GM21360 (cell line): ENCODE results near the gene RPL14.
"Not testable (repeated sequence)": the region's sequence is repeated elsewhere in the genome, so short reads cannot be mapped to it uniquely, and the experiment has no call there.

ENCODE experiments used
- ATAC-seq: cut with Tn5 transposase; IDR thresholded peaks from one replicate; pipeline ENCODE4 v1.9.1; 2021; ENCODE audit warnings: mild to moderate bottlenecking, moderate library complexity; ENCODE audit not compliant: unreplicated experiment

The RPL14 gene

DNA sequence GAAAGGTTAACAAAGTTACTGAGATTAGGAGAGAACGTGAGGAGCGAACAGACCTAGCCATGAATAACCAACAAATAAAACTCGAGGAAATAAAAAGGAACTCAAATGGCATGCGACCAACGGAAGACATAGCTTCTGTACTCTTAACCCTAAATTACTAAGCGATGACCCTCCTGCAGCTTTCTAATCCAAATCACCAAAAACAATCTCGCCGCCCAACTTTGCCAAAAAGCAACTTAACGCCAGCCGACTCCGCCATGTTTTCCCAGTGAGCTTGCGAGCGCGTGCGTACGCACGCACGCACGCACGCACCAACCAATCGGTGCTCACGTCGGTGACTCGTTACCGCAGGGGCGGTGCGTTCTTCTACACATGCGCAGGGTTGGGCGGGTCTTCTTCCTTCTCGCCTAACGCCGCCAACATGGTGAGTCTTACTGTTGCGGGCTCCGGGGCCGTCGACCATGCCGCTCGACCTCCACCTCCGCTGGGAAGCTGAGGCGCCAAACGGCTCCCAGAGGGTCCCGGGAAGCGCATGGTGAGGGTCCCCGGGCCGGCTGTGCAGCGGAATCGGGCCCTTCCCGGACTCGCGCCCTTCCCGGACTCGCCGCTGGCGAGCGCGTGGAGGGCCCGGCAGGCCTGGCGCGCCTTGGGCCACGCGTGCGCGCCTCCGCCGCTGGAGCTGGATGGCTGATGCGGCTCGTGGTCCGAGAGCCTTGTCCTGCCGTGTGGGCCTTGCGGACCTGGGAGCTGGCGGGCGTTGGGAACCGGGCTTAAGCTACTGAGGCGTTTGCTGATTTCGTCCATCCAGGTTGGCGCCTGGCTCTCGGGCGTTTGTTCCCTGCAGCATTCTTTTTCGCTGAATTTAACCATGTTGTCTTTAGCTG, at the start of gene RPL14:
RPL14 (plus strand) TSS at position 400 of the 884 bp plus-strand sequence; CDS start at position 533, 133 bp downstream.
- peak; percentile 63 for ATAC-seq

DNA sequence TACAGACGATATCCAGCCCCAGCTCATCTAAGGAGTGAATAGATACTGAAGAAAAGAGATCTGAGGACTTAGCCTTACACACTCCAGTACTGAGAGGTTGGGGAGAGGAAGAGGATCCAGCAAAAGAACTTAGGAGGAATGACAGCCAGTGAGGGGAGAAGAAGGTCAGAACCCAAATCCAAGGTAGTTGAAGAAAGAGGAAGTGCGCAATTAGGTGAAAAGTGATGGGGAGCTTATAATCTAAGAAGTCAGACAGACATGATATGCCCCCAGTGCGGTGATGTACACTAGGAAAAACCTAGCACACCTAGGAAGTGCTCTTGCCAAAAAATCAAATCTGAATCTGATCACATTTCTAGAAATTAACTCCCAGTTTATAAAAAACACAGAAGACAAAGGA, 49.5 kb upstream of the RPL14 start:
- no peak for ATAC-seq

DNA sequence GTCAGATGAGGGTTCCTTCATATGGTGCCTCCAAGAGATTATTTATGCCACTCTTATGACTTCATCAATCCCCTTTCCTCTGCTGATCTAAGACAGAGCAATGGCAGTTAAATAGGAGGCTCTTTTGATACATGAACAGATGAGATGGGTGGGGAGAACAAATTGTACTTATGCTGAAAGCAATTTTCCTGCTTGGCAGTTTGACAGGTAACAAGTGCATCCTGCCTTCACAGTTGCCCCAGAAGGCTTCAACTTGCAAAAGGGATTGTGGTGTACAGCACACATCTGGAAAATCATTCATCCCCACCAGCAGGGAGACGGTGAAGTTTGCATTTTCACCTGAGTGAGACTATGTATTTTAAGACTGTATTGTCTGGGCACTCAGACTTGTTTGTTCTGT, 42.9 kb upstream of the RPL14 start:
- ATAC-seq: no peak

DNA sequence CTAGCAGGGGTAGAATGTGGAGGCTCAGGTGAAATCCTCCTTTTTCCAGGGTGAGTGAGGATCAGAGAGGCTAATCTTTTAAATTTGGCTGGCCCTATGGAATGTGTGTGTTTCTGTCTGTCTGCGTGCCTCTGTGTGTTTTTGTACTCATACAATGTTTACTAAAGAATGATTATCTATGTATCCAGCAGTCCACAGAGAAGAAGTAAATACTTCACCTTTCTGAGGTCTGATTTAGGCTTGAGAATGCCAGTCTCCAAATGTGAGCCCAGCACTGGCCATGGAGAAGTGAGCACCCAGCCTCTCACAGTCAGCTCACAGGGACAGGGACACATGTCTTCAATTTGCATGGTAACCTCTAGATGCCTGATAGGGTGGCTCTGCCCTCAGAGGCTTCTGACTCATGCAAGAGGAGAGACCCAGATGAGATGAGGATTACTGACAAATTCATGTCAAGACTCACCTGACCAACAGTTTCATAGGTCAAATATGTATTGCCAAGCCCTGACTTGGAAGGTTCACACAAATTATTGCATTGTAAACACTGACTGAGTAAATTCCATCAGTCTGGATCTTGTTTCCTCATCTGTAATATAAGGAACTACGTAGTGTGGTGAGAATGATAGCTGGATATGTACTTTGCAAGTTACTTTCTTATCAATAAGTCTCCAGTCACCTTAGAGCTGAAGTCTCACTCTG, 39.1 kb upstream of the RPL14 start:
- no peak for ATAC-seq

DNA sequence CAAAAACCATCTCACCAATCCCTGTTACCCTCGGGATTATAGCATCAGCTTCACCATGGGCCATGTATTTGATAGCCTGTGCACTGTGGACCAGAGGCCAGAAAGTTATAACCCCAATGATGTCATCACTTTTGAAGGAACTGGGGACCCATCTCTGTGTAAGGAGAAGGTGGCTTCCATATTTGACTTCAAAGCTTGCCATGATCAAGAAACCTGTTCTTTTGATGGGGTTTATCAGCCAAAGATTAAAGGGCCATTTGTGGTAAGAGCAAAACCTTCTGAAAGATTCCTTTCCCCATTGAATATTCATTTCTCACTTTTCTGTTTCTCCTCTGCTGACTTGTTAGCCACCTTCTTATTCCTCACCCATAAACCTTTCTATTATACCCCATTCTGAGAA, 34.3 kb upstream of the RPL14 start:
- no peak for ATAC-seq

DNA sequence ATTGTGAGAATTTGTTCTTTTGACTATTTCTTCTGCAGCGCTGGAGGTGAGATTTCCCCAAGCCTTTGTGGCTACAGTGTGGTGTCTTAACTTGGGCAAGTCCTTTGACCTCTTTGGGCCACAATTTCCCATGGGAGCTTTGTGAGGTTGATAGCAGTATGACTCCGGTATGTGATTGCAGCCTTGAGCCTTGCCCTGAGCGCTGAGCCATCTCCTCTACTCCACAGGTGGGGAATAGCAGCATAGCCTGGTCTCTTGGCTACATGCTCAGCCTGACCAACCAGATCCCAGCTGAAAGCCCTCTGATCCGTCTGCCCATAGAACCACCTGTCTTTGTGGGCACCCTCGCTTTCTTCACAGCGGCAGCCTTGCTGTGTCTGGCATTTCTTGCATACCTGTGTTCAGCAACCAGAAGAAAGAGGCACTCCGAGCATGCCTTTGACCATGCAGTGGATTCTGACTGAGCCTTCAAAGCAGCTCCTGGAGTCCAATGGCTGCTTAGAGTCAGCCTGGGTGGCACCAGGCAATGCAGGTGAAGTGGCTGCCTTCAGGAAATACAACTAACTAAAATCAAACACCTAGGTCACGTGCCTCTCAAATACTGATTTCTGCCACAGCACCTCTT, 30.0 kb upstream of the RPL14 start:
- no peak for ATAC-seq

DNA sequence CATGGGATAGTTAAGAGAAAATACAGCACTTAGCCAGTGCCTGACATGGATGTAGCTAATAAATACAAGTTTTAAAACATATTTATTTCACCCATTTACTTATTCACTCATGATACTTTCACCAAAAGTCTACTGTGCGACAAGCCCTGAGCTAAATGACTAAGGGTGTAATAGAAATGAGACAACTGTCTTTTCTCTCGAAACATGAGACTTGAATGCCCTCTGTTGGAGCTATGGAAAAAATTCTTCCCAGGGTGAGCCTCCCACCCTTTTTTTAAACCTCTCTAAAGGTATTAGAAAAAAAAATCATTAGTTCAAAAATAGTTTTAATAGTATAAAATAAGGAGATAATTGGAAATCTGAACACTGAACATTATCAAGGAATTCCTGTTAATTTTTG, 24.3 kb upstream of the RPL14 start:
- no peak for ATAC-seq

DNA sequence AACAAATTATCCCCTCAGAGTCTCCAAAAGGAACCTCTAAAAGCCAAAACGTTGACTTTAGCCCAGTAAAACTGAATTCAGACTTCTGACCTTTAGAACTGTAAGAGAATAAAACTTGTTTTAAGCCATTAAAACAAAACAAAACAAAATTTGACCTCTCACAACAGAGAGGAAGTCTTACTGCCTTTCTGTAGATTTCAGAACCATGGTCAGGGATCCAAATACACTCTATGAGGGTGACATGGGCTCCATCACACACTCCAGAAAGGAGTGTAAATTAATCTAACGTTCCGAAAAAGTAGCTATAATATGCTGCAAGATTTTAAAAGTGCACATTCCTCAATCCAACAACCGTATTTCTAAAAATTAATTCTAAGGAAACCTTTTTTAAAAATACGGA, 19.2 kb upstream of the RPL14 start:
- ATAC-seq: no peak

DNA sequence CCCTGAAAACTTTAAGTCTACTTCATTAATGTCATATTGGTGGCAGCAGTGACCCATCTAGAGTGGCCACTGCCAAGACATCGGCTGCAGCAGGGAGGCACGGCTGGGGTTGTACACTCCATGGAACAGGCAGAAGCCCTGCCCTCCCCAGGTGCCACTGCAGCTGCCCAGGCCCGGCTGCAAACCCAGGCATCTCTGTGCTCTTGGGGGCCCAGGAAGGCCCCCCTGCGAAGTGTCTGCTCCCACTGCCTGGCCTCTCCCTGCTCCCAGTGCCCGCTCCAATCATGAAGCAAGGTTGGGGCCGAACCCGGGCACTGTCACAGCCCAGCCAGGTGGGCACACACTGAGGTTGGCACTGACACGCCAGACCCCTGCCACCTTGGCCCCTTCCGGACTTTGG, 12.1 kb upstream of the RPL14 start:
- ATAC-seq: no peak

DNA sequence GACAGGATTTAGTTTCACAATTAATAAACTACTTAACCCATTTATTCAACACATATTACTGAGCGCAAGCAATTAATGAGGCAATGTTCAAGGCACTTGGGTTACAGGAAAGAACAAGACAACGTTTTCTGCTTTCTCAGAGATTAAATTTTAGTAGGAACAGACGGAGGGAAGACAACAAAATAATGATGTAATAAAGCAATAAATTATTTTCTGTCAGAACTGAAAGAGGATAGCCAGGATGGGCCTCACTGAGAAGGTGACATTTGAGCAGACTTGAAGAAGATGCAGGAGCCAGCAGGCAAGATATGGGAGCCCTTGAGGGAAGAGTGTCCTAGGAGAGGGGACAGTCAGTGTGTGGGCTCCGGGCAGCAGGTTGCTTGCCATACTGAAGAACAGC, 11.3 kb upstream of the RPL14 start:
- ATAC-seq: no peak

DNA sequence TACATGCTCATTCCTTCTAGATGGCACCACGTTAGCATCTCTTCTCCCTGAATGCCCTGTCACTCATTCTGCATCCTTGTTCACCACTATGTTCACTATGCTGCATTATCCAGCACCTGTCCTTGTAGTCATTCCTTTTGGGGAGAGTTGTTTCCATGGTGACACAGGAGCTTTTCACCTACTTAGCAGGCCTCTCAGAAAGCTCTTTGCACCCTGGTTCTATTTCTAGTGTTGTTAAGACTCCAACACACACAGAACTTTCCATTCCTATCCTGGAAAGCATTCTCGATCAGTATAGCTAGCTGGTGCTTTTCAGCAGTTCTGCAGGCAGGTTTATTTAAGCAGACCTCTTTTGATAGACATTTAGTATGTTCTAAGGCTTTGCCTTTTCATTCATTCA, 6.7 kb upstream of the RPL14 start:
- ATAC-seq: no peak

DNA sequence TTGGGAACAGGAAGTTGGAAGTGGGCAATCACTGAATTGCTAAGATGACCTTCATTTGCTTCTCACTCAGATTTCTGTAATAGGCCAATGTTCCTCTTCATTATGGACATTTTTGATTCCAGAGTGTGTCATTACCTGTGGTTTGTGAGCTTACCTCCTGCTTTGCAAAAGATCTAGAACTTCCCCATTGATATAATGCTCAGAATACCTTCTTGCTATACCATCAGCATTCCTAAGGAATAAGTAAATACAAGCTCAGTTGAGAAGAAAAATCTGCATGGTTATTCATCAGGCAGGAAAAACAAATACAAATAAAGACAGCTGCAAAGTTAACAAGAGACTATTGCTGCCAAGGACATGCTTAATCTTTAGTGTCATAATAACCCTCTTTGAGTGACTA, 5.6 kb upstream of the RPL14 start:
- no peak for ATAC-seq

DNA sequence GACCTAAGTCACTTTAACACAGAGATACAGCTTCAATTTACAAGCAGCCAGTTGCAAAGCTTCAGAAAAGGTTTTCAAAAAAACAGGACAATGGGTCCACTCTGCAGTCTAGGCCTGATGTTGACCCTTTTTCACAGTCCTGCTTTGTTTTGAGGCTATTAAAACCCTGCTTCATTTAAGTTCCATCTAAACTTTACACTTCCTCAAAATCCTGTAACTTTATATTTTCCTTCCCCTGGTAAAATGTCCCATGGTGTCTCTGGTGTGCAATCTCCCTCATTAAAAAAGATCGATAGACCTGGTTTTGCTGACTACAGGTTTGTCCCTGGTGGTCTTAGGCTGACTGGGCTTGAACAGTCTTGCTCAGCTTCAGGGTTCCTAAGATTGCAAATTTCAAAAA, 5.1 kb upstream of the RPL14 start:
- no peak for ATAC-seq

DNA sequence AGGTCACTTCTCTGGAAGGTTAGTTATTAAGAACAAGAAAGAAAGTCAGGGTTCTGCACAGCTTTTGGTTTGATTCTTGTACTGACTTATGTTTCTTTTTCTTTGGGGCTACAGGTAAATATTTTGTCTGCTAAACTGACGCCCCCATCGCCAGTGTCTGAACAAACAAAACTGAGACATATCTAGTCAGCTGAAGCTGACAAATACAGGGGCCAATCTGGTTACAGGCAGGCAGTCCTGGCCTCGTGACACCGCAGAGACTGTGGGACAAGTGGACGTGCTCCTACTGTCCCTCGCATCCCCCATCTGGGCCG, 4.6 kb upstream of the RPL14 start:
- no peak for ATAC-seq

DNA sequence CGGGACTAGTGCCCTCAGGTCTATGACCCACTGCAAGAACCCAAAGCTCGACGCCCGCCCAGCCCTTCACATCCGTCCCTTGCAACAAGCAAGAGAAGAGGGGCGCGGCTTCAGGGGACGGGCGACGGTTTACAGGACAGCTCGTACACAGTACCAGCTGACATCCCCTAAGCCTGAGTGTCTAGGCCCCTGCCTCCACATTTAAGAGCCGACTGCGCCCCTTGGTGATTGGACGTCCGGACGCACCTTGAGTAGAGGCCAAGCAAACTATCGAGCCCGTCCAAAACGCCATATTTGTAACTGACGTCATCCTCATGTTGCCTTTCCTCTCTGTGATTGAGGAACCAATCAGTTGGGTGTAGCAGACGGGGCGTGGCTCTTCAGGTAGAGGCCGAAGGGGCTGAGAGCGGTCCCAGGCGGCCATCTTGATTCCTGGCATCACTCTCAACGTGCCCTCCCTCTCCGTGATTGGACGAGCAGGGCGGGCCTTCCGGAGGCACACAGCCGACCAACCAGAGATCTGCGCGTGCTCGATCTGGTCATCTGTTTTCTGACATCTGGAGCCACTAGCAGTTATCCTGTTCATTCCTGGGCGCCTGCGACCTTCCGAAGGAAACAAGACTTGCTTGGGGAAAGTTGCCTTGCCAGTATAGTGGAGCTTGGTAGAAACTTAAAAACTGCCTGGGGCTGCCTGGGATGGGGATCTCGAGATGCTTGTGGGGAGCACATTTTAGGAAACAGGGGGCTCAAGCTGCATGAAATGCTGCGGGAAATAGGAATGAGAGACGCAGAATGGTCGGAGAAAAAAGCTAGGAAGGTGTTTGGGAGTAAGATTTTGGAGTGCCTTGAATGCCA, 4.0 kb upstream of the RPL14 start:
- ATAC-seq: peak; percentile 93

DNA sequence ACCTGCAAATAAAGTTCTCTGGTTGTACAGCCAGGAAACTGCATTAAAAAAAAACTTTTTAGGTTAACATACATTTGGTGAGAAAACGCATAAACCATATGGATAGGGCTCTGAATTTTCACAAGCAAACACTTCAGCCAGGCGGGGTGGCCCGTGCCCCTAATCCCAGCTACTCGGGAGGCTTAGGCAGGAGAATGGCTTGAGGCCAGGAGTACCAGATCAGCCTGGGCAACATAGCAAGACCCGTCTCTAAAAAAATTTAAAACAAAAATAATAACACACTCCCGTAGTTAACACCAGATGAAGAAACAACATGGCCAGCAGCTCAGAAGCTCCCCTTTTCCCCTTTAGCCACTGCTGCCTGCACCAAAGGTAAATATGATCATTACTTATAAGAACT, 3.2 kb upstream of the RPL14 start:
- ATAC-seq: no peak

DNA sequence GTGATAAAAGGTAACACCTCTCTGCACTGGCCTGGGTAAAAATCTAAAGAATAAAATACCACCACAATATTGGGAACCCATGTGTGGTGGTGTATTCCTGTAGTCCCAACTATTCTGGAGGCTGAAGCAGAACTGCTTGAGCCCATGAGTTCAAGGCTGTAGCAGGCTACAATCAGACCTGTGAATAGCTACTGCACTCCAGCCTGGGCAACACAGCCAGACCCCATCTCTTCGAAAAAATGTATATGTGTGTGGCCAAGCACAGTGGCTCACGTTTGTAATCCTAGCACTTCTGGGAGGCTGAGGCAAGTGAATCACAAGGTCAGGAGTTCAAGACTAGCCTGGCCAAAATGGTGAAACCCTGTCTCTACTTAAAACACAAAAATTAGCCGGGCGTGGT, 1.8 kb upstream of the RPL14 start:
- ATAC-seq: no peak

DNA sequence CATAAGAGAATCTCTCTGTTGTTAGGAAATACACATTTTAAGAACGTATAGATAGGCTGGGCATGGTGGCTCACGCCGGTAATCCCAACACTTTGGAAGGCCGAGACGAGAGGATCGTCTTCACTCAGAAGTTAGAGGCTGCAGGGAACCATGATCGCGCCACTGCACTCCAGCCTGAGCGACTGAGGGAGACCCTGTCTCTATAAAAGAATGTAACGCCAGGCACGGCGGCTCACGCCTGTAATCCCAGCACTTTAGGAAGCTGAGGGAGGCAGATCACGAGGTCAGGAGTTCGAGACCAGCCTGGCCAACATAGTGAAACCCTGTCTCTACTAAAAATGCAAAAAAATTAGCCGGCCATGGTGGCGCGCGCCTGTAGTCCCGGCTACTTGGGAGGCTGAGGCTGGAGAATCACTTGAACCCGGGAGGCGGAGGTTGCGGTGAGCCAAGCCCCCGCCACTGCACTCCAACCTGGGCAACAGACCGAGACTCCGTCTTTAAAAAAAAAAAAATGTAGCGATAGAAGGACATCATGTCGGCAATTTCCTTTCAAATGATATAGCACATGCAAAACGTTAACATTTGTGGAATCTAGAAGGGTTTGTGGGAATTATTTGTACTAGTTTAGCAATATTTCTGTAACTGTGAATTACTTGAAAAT, 730 bp upstream of the RPL14 start:
- ATAC-seq: no peak

DNA sequence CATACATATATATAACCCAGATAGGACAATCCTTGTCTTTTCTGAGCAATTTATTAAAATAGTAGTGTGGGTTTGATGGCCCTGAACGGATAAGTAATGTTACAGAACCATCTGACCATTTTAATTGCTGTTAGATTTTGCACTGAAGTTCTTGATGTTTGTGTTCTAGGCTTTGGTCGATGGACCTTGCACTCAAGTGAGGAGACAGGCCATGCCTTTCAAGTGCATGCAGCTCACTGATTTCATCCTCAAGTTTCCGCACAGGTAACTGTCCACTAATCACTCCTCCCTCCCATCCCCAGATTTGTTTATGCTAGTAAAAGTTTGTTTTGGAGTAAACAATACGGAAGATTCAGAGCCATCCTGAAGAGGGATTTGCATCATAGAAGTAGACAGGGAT, 1.3 kb downstream of the RPL14 start:
- ATAC-seq: no peak

DNA sequence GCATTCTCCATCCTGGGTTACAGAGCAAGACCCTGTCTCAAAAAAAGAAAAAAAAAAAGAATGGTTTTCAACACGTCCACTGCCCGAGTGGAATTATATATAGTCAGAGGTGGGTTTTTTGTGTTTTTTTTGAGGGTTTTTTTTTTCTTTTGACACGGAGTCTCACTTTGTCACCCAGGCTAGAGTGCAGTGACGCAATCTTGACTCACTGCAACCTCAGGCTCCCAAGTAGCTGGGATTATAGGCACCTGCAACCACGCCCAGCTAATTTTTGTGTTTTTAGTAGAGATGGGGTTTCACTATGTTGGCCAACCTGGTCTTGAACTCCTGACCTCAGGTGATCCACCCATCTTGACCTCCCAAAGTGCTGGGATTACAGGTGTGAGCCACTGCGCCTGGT, 3.3 kb downstream of the RPL14 start:
- ATAC-seq: not testable (repeated sequence)

DNA sequence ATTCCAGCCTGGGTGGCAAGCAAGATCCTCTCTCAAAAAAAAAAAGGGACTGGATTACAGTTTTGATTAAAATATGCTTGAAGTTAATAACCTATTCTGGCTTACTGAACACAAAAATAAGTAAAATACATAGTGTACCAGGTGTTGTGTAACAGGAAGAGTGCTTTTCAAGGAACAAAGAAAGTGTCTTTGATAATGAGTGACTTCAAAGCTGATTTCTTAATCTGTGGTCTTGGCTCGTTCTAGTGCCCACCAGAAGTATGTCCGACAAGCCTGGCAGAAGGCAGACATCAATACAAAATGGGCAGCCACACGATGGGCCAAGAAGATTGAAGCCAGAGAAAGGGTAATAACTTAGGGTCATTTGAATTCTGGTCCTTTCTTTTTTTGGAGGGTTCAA, 4.0 kb downstream of the RPL14 start:
- no peak for ATAC-seq
